Natural killer cell treated with Interleukin-12 subunit alpha and Interleukin-12 subunit beta and Interleukin-15 and Interleukin-18, amount 100 ng/mL, for 72 hours (primary cell): Measurements from ENCODE around the gene PPP2R5E. TPM values are rescaled to one million over a fixed set of nuclear protein-coding genes. Genes with fewer than 3 reads are reported as not detected.
"Not testable (repeated sequence)": the region's sequence is repeated elsewhere in the genome, so short reads cannot be mapped to it uniquely, and the experiment has no call there.

Experiments
- ATAC-seq, 2 donors: fragments of 150-1000 bp; cut with Tn5 transposase in 1 of 2; sonication (Bioruptor Pico), chemical (Tn5 transposase) in 1 of 2; 2 replicates each; pipeline ENCODE4 v1.10.0; 2021
- DNase-seq: peaks from one replicate; pipeline ENCODE4 v3.0.0; 2022; ENCODE audit warnings: low spot score
- H3K27ac Mint-ChIP-seq, 2 donors: 1 replicate in 1 of 2; 2 replicates in 1 of 2; pipeline ENCODE4 v1.8.0; 2022; ENCODE audit warnings: mixed read lengths in 2 of 2, mild to moderate bottlenecking in 1 of 2, moderate library complexity in 1 of 2
- H3K27me3 Mint-ChIP-seq, 2 donors: 1 replicate in 1 of 2; 2 replicates in 1 of 2; pipeline ENCODE4 v1.8.0; 2022; ENCODE audit warnings: mixed read lengths in 2 of 2
- H3K36me3 Mint-ChIP-seq: one replicate; pipeline ENCODE4 v1.8.0; 2022; ENCODE audit warnings: mixed read lengths
- H3K4me1 Mint-ChIP-seq, 2 donors: 1 replicate in 1 of 2; 2 replicates in 1 of 2; pipeline ENCODE4 v1.8.0; 2022; ENCODE audit warnings: low read depth in 2 of 2, mixed read lengths in 2 of 2, mild to moderate bottlenecking in 1 of 2
- H3K4me3 Mint-ChIP-seq: one replicate; pipeline ENCODE4 v1.8.0; 2022; ENCODE audit warnings: mixed read lengths
- H3K9me3 Mint-ChIP-seq: 2 replicates; pipeline ENCODE4 v1.8.0; 2022; ENCODE audit warnings: mixed read lengths
- total RNA-seq, 2 donors: library from RNA; stranded (reverse); gene quantifications; one replicate each; pipeline ENCODE4 v1.2.3, GENCODE V29; 2022

The PPP2R5E gene
- 10 to 100 TPM; 52.4 to 56.4 TPM for total RNA-seq

DNA sequence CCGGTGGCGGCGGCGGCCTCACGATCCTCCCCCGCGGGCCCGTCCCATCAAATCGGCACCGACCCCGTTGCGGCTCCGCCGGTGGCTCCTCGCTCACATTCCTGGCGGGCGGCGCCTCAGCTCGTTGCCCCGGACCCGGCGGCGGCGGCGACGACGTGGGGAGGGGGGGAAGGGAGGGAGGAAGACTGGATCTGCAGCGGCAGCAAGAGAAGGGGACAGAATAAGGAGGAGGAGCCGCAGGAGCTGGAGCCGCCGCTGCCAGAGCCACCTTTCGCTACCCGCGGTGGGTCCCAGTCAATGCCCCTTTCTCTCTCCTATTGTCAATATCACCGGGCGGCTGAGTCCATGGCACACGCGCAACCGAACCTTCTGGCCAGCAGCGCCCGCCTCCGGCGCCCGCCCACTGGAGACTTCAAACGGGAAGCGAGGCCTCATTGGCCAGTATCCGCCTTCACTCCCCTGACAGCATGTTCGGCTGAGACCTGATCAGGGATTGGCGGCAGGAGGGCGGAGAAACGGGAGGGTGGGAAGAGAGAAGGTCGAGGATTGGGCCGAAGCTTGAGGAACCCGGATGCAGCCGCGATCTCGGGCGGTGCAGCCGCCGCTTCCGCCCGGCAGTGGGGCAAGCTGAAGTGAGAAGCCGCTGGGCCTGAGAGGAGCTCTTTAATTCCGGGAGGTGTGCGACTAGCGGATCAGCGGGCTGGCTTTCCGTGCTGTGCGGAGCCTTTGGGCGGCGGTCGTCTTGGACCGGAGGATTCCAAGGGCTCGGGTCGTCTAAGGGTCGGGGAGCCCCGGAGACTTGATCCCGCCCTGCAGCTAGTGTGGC, at the start of gene PPP2R5E:
PPP2R5E (minus strand) TSS at position 378 of the 826 bp plus-strand sequence. CDS start 3,692 bp downstream, outside the sequence.
- peak within 1 kb of the TSS; percentile 97 for H3K4me3 Mint-ChIP-seq
- peaks cover 25 to 30% of the 10 kb centered on the region in 2 donors for H3K4me1 Mint-ChIP-seq
- H3K27me3 Mint-ChIP-seq = no peaks in the 10 kb centered on the region
- H3K9me3 Mint-ChIP-seq = no peaks in the 10 kb centered on the region
- DNase-seq (peak; percentile 98), ATAC-seq (peak; percentile 98 to 99)
- H3K36me3 Mint-ChIP-seq = peaks cover 12% of the 10 kb centered on the region
- H3K27ac Mint-ChIP-seq = peak within 1 kb of the TSS; percentile 82 to 95

DNA sequence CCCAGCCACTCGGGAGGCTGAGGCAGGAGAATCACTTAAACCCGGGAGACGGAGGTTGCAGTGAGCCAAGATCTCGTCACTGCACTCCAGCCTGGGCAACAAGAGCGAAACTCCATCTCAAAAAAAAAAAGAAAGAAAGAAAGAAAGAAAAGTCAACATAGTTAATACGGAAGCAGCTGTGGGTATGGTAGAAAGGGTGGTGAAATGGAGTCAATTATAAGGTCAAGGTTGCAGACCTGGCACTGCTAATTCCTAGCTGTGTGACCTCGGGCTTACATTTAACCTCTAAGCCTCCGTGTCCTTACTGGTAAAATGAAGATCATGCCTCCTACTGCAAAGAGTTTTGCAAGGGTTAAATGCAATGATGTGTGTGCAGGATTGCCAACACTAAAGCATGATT, 39.9 kb upstream of the PPP2R5E start:
- not testable (repeated sequence) for DNase-seq, H3K27ac Mint-ChIP-seq, H3K4me1 Mint-ChIP-seq, H3K4me3 Mint-ChIP-seq, H3K9me3 Mint-ChIP-seq, H3K27me3 Mint-ChIP-seq, H3K36me3 Mint-ChIP-seq, ATAC-seq

DNA sequence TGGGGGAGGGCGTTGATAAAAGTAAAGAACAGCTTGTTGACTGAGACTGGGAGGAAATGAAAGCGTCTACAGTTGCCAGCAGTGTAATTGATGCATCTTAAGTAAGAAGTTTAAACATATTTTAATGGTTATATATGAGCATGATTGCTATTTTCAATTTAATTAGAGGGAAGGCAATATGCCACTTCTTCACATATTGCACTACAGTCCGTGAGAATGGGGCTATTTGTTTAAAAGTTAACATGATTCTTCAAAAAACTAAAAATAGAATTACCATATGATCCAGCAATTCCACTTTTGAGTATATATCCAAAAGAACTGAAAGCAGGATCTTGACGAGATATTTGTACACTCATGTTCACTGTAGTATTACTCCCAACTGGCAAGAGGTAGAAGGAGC, 38.3 kb upstream of the PPP2R5E start:
- H3K36me3 Mint-ChIP-seq = no peaks in the 10 kb centered on the region
- H3K27ac Mint-ChIP-seq = no peak overlapping the region
- no peak overlapping the region for H3K4me3 Mint-ChIP-seq
- H3K4me1 Mint-ChIP-seq = no peaks in the 10 kb centered on the region
- no peaks in the 10 kb centered on the region for H3K27me3 Mint-ChIP-seq
- DNase-seq (no peak), ATAC-seq (no peak)
- no peaks in the 10 kb centered on the region for H3K9me3 Mint-ChIP-seq

DNA sequence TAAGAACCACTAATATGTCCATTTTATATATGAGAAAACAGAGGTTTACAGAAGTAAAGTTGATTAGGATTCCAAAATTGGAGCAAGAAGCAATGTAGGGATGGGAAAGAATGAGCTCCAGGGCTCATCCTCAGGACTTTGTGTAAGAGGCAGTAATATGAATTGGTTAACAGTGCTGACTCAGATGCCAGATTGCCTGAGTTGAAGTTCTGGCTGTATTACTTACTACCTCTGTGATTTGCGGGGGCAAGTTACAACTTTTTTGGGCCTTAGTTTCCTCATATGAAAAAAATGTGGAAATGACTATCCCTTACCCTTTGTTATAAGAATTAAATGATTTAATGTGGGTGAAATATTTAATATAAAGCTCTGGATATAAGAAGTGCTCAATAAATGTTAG, 35.1 kb upstream of the PPP2R5E start:
- Mint-ChIP-seq H3K4me1 (no peaks in the 10 kb centered on the region), H3K27me3 (no peaks in the 10 kb centered on the region), H3K4me3 (no peak overlapping the region), H3K9me3 (no peaks in the 10 kb centered on the region), H3K27ac (no peak overlapping the region), H3K36me3 (no peaks in the 10 kb centered on the region)
- ATAC-seq = no peak
- no peak for DNase-seq

DNA sequence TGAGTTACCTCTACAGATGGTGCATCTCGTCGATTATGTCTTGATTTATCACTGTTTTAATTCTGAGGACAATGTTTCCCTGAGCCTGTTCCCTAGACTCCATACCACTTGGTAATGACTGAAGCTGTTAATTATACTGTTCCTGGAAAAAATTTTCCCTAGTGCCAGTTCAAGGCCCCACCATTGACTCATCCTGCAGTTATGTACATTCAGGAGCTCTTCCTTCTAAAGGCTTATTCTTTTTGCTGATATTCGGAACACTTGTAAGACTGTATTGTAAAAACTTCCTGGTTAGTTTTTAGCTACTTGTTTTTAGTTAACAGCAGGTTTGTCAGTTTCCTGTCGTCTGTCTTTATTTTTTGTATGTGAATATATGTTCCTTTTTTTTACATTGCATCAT, 30.4 kb upstream of the PPP2R5E start:
- Mint-ChIP-seq H3K27me3 (peaks cover 0 to 2% of the 10 kb centered on the region in 2 donors), H3K27ac (no peak overlapping the region), H3K4me3 (no peak overlapping the region), H3K4me1 (no peaks in the 10 kb centered on the region), H3K36me3 (no peaks in the 10 kb centered on the region), H3K9me3 (no peaks in the 10 kb centered on the region)
- DNase-seq = no peak
- no peak for ATAC-seq

DNA sequence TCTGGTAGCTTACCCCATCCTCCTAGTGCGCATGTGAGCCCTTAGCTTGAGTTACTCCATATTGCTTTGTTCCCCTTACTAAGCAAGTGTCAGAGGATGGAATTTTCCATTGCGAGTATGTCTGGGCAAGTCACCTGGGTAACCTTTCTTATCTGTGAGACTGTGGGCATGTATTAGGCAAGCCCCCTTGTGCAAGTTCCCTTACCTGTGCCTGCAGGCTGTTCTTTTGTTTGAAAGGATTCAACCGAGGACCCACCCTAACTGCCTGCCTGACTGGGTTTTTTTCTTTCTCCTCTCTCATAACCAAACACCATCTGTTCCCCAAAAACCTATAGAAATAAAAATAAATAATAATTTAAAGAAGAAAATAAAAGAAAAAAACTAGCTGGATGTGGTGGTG, 22.3 kb upstream of the PPP2R5E start:
- Mint-ChIP-seq H3K4me1 (peaks cover 0 to 3% of the 10 kb centered on the region in 2 donors), H3K27me3 (peaks cover 0 to 9% of the 10 kb centered on the region in 2 donors), H3K36me3 (no peaks in the 10 kb centered on the region), H3K4me3 (no peak overlapping the region), H3K27ac (no peak overlapping the region), H3K9me3 (no peaks in the 10 kb centered on the region)
- no peak for ATAC-seq
- DNase-seq = no peak

DNA sequence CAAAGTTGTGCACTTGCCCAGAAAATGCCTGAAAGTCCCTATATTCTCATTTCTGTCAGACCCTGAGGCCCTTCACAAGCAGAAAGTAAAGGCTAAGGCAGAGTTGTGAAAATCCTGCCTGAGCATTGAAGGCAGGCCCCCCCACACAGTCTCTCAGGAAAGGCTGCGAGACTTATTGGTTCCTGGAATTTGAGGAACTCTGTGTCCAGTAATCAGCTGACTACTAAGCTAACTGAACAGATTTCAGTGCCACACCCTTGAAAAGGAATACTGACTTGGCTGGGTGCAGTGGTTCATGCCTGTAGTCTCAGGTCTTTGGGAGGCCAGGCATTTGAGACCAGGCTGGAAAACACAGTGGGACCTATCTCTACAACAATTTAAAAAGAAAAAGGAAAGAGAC, 21.1 kb upstream of the PPP2R5E start:
- Mint-ChIP-seq H3K4me3 (no peak overlapping the region), H3K27ac (no peak overlapping the region), H3K36me3 (no peaks in the 10 kb centered on the region), H3K4me1 (peaks cover 0 to 3% of the 10 kb centered on the region in 2 donors), H3K9me3 (no peaks in the 10 kb centered on the region), H3K27me3 (peaks cover 0 to 12% of the 10 kb centered on the region in 2 donors)
- ATAC-seq = no peak
- no peak for DNase-seq

DNA sequence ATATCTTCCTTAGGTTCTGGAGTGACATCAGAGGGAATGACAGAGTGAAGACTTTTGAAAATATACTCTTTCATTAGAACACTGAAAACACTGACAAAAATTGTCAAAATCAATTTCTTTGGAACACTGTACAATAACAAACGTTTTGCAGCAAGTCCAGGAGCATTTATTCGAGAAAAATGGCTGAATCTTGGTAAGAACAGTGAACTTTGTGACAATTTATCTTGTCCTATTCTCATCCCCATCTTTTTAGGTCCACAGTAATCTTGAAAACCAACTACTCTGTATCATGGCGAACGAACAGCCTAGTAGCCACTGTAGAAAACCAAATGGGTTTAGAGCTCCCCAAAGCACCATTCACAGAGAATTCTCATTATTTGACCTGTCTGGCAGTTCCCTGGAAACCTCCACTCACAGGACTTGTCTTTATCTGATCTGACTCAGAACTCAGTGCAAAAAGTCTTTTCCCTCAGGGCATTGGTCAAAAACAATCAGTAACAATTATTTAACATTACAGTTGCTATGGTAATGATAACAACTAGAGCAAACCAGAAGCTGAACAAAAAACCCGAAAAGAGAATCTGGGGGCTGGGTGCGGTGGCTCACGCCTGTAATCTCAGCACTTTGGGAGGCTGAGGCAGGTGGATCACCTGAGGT, 20.3 kb upstream of the PPP2R5E start:
- DNase-seq = no peak
- Mint-ChIP-seq H3K9me3 (no peaks in the 10 kb centered on the region), H3K27ac (no peak overlapping the region), H3K36me3 (no peaks in the 10 kb centered on the region), H3K27me3 (peaks cover 0 to 12% of the 10 kb centered on the region in 2 donors), H3K4me1 (peaks cover 0 to 3% of the 10 kb centered on the region in 2 donors), H3K4me3 (no peak overlapping the region)
- ATAC-seq = no peak

DNA sequence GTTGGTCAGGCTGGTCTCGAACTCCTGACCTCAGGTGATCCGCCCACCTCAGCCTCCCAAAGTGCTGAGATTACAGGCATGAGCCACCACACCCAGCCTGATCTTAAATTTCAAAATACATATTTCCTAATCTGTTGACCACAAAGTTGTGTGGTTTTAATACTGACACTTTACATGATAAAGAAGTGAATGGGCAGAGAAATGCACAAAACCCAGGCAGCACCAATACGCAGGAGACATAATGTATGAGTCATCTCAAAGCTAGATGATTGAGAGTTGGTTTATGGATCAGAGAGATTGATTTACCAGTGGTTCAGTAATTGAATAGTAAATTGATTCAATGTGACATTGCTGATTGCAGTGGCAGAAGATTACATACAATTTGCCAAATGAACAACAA, 19.2 kb upstream of the PPP2R5E start:
- H3K4me1 Mint-ChIP-seq = peaks cover 0 to 3% of the 10 kb centered on the region in 2 donors
- H3K27me3 Mint-ChIP-seq = peaks cover 0 to 12% of the 10 kb centered on the region in 2 donors
- DNase-seq = no peak
- H3K27ac Mint-ChIP-seq = no peak overlapping the region
- no peak overlapping the region for H3K4me3 Mint-ChIP-seq
- ATAC-seq = no peak
- H3K36me3 Mint-ChIP-seq = no peaks in the 10 kb centered on the region
- H3K9me3 Mint-ChIP-seq = no peaks in the 10 kb centered on the region

DNA sequence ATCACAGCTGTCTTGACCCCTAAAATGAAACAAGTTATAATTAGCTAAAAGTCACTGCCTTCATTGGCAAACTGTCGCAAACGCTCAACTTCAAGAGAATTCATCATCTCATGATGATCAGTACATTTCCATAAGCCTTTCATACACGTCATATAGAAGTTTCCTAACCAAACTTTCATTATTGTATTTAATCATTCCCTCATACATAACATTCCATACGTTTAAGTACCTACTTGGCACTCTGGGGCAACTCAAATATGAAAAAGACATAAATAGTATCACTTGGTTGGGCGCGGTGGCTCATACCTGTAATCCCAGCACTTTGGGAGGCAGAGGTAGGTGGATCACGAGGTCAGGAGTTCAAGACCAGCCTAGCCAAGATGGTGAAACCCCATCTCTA, 12.4 kb upstream of the PPP2R5E start:
- Mint-ChIP-seq H3K9me3 (no peaks in the 10 kb centered on the region), H3K36me3 (no peaks in the 10 kb centered on the region), H3K4me3 (no peak overlapping the region), H3K4me1 (no peaks in the 10 kb centered on the region), H3K27me3 (peaks cover 0 to 2% of the 10 kb centered on the region in 2 donors), H3K27ac (no peak overlapping the region)
- ATAC-seq (no peak), DNase-seq (no peak)

DNA sequence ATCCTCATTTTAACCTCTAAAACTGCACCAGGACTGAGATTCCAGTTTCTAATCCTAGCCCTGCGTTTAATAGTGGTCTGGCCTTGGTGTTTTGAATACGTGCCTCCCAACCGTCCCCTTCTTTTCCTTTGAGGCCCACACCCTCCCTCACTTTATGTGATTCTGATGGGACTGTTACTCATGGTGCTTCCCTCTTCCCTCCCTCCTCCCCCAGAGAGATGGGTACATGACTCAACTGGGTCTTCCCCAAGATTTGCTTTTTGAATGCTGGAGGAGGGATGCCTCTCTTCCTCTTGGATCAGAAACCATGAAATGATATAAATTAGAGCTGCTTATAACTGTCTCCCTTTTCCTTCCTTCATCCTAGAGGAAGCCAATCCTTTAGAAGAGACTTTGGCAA, 8.2 kb upstream of the PPP2R5E start:
- H3K9me3 Mint-ChIP-seq = no peaks in the 10 kb centered on the region

DNA sequence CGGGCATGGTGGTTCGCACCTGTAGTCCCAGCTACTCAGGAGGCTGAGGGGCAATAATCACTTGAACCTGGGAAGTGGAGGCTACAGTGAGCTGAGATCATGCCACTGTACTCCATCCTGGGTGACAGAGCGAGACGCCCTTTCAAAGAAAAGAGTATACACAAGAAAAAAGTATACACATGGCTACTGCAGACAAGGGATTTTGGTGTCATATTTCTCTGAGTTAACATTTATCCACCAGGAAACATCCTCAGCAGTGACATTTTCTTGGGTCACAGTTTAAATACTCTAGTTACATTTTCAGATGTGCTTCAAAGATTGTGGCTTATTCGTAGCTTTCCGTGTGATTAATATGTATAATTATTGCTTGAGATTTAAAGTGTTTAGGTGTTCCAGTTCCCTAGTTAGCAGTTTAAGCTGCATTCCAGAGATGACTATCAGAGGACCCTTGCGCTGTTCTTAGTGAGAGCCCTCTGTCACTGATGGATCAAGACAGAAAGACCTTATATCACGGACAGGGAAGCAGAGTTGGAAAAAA, 4.7 kb upstream of the PPP2R5E start:
- no peaks in the 10 kb centered on the region for H3K36me3 Mint-ChIP-seq
- H3K4me1 Mint-ChIP-seq = peaks cover 9 to 13% of the 10 kb centered on the region in 2 donors
- no peak overlapping the region for H3K4me3 Mint-ChIP-seq
- ATAC-seq (no peak), DNase-seq (no peak)
- H3K9me3 Mint-ChIP-seq = no peaks in the 10 kb centered on the region
- no peak overlapping the region for H3K27ac Mint-ChIP-seq
- H3K27me3 Mint-ChIP-seq = no peaks in the 10 kb centered on the region

More for the DNA sequence above, 8.2 kb upstream of the PPP2R5E start:
- Mint-ChIP-seq H3K4me1 (no peaks in the 10 kb centered on the region), H3K36me3 (no peaks in the 10 kb centered on the region), H3K4me3 (no peak overlapping the region), H3K27ac (no peak overlapping the region), H3K27me3 (no peaks in the 10 kb centered on the region)
- ATAC-seq = no peak
- no peak for DNase-seq

DNA sequence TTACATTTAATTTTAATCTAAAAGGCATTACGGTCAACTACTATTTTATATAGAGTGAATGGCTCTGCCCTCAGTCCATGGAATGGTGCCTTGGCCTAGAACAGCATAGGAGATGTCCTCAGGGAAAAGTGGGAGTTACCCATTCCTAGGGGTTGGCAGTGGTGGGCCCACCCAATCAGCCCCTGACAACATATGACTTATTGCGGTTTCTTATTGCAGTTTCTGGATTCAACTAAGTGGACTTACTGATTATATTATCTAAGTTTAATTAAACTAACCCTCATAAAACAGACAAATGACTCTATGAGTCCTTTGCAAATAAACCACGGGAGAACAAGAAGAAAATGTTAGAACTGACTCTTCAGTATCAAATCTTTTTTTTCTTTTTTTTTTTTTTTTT, 2.3 kb upstream of the PPP2R5E start:
- no peaks in the 10 kb centered on the region for H3K9me3 Mint-ChIP-seq
- H3K36me3 Mint-ChIP-seq = peaks cover 5% of the 10 kb centered on the region
- no peak overlapping the region for H3K4me3 Mint-ChIP-seq
- ATAC-seq (no peak), DNase-seq (no peak)
- H3K27me3 Mint-ChIP-seq = no peaks in the 10 kb centered on the region
- H3K4me1 Mint-ChIP-seq = peaks cover 25 to 30% of the 10 kb centered on the region in 2 donors
- no peak overlapping the region for H3K27ac Mint-ChIP-seq
